GM18909 (cell line): ENCODE data around the gene MFSD12.
"Not testable (repeated sequence)": the region's sequence is repeated elsewhere in the genome, so short reads cannot be mapped to it uniquely, and the experiment has no call there.

Source experiments
- ATAC-seq: cut with Tn5 transposase; IDR thresholded peaks from one replicate; pipeline ENCODE4 v1.9.1; 2021; ENCODE audit warnings: mild to moderate bottlenecking; ENCODE audit not compliant: unreplicated experiment, poor library complexity

Gene MFSD12

DNA sequence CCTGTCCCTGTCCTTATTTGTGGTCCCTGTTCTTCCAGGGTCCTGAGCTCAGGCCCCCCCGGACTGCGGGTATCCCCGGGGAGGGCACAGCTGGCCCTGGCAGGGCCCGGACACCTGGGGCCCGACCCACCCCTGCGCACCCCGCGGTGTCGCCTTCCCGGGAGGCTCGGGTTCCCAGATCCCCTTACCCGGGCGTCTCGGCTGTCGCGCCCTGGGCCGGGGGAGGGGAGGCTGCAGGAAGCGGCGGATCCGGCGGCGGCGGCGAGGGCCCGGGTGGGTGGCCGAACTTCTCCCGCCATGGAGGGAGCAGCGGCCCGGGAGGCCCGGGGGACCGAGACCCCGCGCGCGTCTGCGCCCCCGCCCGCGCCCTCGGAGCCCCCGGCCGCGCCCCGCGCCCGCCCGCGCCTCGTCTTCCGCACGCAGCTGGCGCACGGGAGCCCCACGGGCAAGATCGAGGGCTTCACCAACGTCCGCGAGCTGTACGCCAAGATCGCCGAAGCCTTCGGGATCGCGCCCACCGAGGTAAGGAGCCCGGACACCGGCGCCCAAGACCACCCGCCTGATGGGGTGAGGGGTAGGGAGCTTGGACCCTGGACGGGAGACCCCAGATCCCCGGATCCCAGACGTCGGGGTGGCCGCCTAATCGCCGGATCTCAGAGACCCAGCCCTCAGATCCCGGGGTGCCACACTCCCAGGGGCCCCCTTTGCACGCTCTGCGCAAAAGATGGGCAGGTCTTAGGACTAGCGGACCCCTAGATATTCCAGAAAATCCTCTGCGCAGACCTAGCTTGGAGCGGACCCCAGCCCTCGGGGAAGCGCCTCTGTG, 28.1 kb upstream of the MFSD12 start, which contains the start of gene GIPC3:
TSS of gene GIPC3 (plus strand) at position 178 of the 826 bp plus-strand sequence. CDS start at position 298, 120 bp downstream.
- no peak for ATAC-seq

DNA sequence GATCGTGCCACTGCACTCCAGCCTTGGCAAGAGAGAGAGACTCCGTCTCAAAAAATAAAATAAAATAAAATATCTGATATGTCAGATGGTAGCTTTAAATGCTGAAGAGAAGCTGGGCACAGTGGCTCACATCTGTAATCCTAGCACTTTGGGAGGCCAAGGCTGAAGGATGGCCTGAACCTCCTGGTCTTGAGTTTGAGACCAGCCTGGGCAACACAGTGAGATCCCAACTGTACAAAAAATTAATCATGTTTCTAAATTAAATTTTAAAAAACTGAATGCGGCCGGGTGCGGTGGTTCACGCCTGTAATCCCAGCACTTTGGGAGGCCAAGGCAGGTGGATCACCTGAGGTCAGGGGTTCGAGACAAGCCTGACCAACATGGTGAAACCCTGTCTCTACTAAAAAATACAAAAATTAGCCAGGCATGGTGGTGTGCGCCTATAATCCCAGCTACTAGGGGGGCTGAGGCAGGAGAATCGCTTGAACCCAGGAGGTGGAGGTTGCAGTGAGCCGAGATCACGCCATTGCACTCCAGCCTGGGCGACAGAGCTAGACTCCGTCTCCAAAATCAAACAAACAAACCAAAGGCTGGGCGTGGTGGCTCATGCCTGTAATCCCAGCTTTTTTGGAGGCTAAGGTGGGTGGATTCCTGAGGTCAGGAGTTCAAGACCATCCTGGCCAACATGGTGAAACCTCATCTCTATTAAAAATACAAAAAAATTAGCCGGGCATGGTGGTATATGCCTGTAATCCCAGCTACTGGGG, 26.8 kb upstream of the MFSD12 start:
- ATAC-seq: not testable (repeated sequence)

DNA sequence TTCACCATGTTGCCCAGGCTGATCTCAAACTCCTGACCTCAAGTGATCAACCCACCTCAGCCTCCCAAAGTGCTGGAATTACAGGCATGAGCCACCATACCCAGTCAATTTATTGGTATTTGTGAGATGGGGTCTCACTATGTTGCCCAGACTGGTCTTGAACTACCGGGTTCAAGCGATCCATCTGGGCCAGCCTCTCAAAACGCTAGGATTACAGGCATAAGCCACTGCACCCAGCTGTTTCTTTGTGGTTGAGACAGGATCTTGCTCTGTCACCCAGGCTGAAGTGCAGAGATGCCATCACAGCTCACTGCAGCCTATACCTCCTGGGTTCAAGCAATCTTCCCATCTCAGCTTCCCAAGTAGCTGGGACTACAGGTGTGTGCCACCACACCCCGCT, 24.4 kb upstream of the MFSD12 start:
- ATAC-seq: not testable (repeated sequence)

DNA sequence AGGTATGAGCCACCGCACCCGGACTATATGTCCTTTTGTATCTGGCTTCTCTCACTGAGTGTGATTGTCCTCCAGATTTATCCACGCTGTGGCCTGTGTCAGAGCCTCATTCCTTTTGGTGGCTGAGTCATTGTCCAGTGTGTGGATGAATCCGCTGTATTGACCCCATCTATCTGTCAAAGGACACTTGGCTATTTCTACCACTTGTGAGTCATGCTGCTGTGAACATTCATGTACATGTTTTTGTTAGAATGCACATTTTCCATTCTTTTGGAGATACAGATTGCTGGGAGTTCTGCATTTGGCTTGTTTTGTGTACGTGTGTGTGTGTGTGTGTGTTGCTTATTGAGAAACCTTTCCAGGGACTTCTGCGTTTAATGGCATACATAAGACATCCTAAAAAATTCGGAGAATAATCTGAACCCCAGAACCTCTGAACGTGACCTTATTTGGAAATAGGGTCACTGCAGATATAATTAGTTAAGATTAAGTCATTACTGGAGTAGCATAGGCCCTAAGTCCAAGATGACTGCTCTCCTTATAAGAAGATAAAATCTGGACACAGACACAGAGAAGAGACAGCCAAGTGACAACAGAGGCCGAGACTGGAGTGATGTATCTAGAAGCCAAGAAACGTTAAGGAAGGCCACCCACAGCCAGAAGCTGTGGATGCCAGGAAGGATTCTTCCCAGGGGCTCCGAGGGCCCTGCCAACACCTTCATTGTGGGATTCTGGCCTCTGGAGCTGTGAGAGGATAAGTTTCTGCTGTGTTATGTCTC, 23.0 kb upstream of the MFSD12 start:
- no peak for ATAC-seq

DNA sequence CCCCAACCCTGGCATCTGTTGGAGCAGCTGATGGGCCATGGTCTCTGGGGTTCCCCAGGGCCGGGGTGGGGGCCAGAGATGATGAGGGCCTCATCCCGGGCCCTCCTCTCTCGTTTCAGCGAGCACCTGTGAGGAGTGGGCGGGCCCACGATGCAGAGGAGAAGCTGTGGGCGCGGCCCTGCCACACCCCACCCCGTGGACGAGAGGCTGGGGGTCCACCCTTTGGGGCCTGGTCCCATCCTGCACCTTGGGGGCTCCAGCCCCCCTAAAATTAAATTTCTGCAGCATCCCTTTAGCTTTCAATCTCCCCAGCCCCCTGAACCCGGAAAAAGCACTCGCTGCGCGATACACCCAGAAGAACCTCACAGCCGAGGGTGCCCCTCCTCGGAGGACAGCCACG, 21.0 kb upstream of the MFSD12 start:
- no peak for ATAC-seq

DNA sequence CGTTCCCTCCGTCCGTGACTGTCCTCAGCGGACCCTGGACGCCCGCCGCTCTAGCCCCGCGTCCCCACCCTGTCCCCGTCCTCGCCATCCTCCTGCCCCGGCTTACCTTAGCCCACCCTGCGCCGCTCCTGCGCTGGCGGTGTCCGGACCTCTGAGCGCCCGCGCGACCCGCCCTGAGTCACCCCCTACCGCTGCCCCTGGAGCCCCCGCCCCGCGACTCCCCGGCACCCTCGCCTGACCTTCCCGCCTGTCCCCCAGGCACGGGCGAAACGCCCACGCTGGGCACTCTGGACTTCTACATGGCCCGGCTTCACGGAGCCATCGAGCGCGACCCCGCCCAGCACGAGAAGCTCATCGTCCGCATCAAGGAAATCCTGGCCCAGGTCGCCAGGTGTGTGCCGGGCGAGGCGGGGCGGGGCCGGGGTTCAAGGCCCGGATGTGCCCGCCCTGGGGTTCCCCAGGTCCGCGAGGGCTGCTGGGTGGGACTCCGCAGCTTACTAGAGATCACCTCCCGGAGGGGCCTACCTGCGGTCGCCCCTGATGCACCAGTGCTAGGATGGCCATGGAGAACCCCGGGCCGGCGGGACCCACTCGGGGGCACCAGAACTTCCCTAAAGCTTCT, 20.4 kb upstream of the MFSD12 start:
- no peak for ATAC-seq

DNA sequence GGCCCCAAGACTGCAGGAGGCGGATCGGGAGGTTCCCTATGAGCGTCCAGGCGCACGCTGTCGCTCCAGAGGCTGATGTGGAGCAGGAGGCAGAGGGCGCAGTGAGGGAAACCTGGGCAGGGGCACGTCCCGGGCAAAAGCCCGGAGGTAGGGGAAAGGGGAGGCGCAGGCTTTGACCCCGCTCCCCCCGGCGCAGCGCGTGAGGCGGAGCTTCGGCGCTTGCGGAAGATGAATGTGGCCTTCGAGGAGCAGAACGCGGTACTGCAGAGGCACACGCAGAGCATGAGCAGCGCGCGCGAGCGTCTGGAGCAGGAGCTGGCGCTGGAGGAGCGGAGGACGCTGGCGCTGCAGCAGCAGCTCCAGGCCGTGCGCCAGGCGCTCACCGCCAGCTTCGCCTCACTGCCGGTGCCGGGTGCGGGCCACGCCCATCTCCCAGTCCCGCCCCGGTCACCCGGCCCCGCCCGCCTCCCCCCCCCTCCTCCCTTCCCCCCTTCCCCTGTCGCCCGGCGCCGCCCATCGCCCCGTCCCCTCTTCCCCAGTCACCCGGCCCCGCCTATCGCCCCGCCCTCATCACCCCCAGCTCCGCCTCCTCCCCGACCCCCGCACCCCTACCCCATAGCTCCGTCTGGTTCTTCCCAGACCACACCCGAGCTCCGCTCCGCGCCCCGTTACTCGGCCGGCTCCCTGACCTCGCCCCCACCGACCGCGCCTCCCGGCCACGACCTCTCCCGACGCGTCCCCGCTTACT, 19.5 kb upstream of the MFSD12 start:
- no peak for ATAC-seq

DNA sequence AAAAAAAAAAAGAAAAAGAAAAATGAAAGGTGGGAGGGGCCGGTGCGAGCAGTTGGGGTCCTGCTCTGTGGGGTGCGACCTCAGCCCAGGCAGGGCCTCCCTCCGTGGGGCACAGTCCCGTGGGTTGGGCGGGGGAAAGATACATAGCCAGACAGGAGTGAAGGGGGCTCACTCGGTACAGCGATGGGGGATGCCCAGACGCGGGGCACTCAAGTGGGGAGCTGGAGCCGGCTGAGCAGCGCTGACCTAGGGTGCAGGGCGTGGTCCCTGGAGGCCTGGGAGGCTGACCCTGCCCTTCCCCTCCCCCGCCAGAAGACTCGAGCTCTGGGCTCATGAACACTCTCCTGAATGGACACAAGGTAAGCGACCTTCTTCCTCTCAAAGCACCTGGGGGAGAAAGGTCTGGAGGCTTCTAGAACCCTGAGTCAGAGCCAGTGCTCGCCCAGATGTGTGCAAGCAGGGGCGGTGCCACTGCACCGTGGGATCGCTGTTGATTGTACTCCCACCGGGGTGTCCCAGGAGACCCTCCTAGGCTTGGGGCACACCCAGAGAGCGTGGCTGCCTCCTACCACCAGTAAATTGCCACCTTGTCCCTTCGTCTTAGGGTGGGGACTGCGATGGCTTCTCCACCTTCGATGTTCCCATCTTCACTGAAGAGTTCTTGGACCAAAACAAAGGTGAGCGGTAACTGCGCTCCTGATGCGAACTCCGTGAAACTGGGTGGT, 18.7 kb upstream of the MFSD12 start:
- no peak for ATAC-seq

DNA sequence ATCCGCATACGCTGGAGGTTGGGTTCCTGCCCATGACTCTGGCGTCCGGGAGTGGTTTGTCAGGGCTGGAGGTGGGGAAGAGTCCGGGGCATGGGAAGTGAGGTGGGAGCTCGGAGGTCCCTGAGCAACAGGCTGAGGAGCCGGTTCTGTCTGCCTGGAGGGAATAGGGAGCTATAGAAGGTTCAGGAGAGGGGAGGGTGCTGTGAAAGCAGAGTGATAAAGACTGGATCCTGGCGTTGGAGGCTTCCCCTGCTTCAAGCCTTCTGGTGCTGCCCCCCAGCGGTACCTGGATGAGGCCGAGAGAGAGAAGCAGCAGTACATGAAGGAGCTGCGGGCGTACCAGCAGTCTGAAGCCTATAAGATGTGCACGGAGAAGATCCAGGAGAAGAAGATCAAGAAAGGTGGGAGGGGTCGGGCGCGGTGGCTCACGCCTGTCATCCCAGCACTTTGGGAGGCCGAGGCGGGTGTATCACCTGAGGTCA, 17.9 kb upstream of the MFSD12 start:
- ATAC-seq: no peak

DNA sequence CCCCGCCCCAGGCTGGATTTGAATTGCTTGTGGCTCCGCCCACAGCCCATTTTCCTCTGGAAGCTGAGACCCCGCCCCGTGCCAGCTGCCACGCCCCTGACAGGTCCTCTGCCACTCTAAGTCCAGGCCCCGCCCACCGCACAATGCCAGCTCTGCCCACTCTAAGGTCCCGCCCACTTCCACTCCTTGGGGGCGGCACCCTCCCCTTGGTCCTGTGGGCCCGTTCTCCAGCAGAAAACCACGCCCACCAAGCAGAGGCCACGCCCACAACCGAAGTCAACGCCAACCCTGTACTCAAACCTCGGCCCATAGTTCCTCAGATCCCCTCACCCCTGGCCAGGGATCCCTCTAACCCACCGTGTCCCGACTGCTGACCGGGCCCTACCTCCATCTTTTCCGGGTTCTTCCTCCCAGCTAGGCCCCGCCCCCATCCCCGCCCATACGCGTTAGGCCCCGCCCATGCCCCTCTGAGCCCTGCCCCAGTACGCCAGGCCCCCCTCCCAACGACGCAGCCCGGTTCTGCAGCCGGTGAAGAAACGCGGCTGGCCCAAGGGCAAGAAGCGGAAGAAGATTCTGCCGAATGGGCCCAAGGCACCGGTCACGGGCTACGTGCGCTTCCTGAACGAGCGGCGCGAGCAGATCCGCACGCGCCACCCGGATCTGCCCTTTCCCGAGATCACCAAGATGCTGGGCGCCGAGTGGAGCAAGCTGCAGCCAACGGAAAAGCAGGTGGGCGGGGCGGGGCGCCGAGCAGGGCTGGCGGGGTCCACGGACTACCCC, 16.7 kb upstream of the MFSD12 start:
- ATAC-seq: no peak

DNA sequence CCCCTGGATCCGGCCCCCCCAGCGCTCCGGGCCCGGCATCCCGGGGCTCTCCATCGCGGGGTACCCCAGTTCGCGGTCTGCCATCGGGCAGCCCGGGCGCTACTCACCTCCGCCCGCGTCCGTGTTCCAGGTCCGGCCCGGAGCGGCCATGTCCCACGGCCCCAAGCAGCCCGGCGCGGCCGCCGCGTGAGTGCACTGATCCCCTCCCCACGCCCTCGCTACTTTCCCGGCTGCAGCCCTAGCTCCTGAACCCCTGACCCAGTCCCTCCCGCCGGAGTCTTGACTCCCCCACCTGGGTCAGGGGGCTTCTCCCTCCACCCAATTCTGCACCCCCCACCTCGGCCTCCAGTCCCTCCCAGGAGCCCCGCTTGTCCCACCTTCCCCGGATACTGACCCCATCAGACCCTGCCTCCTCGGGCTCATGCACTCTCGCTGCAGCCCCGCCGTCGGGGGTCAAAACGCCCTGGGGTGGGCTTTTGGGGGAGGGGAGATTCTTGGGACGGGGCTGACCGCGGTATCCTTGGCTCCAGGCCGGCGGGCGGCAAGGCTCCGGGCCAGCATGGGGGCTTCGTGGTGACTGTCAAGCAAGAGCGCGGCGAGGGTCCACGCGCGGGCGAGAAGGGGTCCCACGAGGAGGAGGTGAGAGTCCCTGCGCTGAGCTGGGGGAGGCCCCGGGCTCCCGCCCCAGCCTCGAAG, 15.9 kb upstream of the MFSD12 start:
- peak; percentile 7 for ATAC-seq

DNA sequence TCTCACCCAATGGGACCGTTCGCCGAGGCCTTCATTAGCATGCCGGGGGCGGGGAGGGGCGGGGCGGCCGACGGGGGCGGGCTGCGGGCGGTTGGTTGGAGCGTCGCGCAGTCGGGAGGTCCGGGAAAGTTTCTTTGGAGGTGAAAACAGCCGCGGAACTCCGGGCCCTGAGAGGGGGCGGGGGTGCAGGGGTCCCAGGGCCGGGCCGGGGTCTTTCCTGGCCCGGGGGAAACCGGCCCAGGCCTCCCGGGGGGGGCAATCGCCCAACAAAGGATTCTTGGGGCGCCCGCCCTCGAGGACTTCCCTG, 15.4 kb upstream of the MFSD12 start, which contains the start of gene HMG20B:
TSS of gene HMG20B (plus strand) at position 90 of the 307 bp plus-strand sequence. CDS start 366 bp downstream, outside the sequence.
- ATAC-seq: no peak

DNA sequence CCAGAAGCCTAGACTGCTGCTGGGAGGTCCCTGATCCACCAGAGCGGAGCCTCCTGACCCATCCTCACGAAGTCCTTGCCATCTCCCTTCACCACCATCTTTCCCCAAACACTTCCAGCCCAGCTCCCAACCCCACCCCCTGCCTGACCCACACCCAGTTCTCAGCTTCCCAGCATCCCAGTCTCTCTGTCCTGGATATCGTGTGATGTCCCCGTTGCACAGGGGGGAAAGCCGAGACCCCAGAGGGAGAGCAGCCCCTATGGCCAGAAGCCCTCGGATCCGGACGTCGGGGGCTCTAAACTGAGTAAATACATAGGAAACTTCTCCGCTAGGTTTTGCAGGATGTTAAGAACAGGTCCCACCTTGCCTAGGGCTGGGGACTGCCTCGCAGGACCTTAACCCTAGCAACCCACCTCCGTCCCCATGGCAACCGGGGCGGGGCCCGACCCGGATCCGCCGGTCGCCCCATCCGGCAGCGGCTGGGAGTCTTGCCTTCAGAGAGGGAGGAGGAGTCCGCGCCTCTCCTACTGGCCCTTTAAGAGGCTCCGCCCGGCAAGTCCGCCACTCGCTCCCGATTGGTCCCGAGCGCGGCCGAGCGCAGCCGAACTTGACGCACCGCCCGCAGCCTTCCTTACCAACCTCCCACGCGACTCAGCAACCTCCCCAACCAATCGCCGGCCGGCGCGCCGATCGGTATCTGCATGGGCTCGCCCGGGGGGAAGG, 14.9 kb upstream of the MFSD12 start:
- ATAC-seq: peak; percentile 87

DNA sequence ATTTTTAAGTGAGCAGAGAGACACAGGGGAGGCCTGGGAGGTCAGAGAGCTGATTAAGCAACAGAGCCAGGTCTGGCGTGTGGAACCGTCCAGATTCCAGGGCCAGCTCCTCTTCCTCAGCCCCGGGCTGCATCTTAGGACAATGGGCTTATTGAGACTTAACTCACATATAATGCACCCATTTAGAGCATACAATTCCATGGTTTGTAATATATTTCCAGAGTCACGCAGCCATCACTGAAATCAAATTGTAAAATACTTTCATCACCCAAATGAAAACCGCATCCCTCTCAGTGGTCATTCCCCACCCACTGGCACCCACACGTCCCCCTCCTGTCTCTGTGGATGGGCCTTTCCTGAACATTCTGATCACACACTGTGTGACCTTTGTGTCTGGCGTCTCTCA, 13.2 kb upstream of the MFSD12 start:
- ATAC-seq: no peak

DNA sequence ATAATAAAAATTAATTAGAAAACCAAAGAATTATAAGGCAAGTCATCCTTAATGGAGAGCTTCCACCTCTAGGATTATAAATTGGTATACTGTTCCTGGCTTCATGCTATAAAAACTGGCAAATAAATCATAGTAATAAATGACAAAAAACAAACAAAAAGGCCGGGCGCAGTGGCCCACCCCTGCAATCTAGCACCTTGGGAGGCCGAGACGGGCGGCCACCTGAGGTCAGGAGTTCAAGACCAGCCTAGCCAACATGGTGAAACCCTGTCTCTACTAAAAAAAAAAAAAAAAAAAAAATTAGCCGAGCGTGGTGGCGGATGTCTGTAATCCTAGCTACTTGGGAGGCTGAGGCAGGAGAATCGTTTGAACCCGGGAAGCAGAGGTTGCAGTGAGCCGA, 12.7 kb upstream of the MFSD12 start:
- ATAC-seq: not testable (repeated sequence)

DNA sequence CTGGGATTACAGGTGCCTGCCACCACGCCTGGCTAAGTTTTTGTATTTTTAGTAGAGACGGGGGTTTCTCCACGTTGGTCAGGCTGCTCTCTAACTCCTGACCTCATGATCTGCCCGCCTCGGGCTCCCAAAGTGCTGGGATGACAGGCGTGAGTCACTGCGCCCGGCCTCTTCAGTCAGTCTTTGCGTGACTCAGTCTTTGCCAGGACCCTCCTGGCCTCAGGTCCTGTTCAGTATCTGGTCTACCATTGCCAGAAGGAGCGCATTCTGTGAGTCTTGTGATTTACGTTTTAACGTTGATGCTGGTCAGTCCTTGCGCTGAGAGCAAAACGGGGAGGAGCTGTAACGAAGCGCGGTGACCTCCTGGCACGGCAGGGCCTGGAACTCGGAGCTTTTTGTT, 7.8 kb upstream of the MFSD12 start:
- ATAC-seq: no peak
